Measurements from ENCODE around the gene MTARC1.

Gene MTARC1

GRCh38 chr1:220768126-220768601 lies 18.5 kb upstream of the MTARC1 start:
- TF ChIP-seq REST (IDR thresholded peaks at IDR 0.05; ENCODE audit: insufficient replicate concordance, low read depth): no peak
- no peak for TF ChIP-seq GABPA (IDR thresholded peaks at IDR 0.05; ENCODE audit: low read depth)
- TF ChIP-seq CTCF (IDR thresholded peaks at IDR 0.05; ENCODE audit: insufficient read depth, low read length): no peak
- TF ChIP-seq POLR2AphosphoS5 (IDR thresholded peaks at IDR 0.05; ENCODE audit: low read depth): no peak
- no peak for TF ChIP-seq SPI1 (IDR thresholded peaks at IDR 0.05; ENCODE audit: borderline replicate concordance, low read depth)
- Histone ChIP-seq H3K27ac (replicated peaks) (peak overlapping the region; percentile 33), H3K27me3 (ENCODE audit: insufficient read depth, poor library complexity, severe bottlenecking) (no peaks in the 10 kb centered on the region), H3K4me3 (replicated peaks; ENCODE audit: insufficient read depth, low read length) (no peak overlapping the region)
- peak; percentile 35 to 51 for DNase-seq (ENCODE audit: low read depth in 1 of 2, low spot score in 1 of 2)

GRCh38 chr1:220769205-220769604 lies 17.5 kb upstream of the MTARC1 start:
- Histone ChIP-seq H3K27ac (replicated peaks) (no peak overlapping the region), H3K27me3 (ENCODE audit: insufficient read depth, poor library complexity, severe bottlenecking) (no peaks in the 10 kb centered on the region), H3K4me3 (replicated peaks; ENCODE audit: insufficient read depth, low read length) (no peak overlapping the region)
- no peak for DNase-seq (ENCODE audit: low read depth in 1 of 2, low spot score in 1 of 2)
- TF ChIP-seq REST (IDR thresholded peaks at IDR 0.05; ENCODE audit: insufficient replicate concordance, low read depth) (no peak), GABPA (IDR thresholded peaks at IDR 0.05; ENCODE audit: low read depth) (no peak), SPI1 (IDR thresholded peaks at IDR 0.05; ENCODE audit: borderline replicate concordance, low read depth) (no peak)

- H3K4me3 ChIP-seq (replicated peaks; ENCODE audit: insufficient read depth, low read length): no peak overlapping the region
- H3K27ac ChIP-seq (replicated peaks): no peak overlapping the region
- no peaks in the 10 kb centered on the region for H3K27me3 ChIP-seq (ENCODE audit: insufficient read depth, poor library complexity, severe bottlenecking)
- no peak for DNase-seq (ENCODE audit: low read depth in 1 of 2, low spot score in 1 of 2)
- no peak for TF ChIP-seq SPI1 (IDR thresholded peaks at IDR 0.05; ENCODE audit: borderline replicate concordance, low read depth)
- no peak for TF ChIP-seq CTCF (IDR thresholded peaks at IDR 0.05; ENCODE audit: insufficient read depth, low read length)
- TF ChIP-seq POLR2AphosphoS5 (IDR thresholded peaks at IDR 0.05; ENCODE audit: low read depth): no peak
- TF ChIP-seq REST (IDR thresholded peaks at IDR 0.05; ENCODE audit: insufficient replicate concordance, low read depth): no peak
- TF ChIP-seq GABPA (IDR thresholded peaks at IDR 0.05; ENCODE audit: low read depth): no peak
These were observed 16.3 kb upstream of the MTARC1 start for GRCh38 chr1:220770245-220770913.
